NCI-H69 (cell line): ENCODE measurements around the gene EBLN2.
A peak's percentile ranks its signal among the peaks of the same experiment; 100 is the strongest.

Experiments
- DNase-seq: peaks from one replicate; lab custom pipeline; 2025; lab: John Stamatoyannopoulos, UW

The EBLN2 gene

GRCh38 chr3:73061416-73061815, at the start of gene EBLN2:
EBLN2 (plus strand) TSS chr3:73061659; CDS start chr3:73062082, 423 bp downstream.
- DNase-seq = no peak

DNA sequence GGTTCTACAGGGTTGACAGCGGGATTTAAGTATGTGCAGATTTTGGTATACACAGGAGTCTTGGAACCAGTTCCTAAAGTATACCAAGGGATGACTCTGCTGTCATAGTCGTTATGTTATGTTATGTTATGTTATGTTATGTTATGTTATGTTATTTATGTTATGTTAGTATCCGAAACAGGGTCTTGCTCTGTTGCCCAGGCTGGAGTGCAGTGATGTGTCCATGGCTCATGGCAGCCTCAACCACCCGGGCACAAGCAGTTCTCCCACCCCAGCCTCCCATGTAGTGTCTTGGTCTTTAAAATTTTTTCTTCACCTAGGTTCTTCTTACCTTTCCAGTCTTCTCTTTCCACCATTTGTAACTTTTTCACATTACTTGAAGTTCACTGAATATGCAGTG, 43.2 kb upstream of the EBLN2 start:
- no peak for DNase-seq

DNA sequence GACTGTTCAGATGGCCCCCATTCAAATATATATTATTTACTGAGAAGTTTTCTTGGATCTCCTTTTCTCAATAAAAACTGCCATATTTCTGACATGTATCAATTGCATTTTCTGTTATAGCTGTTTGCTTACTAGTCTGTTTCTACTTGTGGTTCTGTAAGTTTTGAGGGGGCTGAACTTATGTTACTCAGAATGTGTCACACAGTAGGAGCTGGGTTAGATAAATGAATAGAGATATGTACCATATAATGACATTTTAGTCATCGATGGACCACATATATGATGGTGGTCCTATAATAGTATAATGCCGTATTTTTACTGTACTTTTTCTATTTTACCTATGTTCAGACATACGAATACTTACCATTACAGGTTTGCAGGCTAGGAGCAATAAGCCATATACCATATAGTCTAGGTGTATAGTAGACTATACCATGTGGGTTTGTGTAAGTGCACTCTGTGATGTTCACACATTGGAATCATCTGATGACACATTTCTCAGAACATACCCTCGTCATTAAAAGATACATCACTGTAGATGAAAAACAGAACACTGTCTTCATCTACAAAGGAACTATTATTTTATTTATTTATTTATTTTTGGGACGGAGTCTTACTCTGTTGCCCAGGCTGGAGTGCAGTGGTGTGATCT, 42.5 kb upstream of the EBLN2 start:
- no peak for DNase-seq

DNA sequence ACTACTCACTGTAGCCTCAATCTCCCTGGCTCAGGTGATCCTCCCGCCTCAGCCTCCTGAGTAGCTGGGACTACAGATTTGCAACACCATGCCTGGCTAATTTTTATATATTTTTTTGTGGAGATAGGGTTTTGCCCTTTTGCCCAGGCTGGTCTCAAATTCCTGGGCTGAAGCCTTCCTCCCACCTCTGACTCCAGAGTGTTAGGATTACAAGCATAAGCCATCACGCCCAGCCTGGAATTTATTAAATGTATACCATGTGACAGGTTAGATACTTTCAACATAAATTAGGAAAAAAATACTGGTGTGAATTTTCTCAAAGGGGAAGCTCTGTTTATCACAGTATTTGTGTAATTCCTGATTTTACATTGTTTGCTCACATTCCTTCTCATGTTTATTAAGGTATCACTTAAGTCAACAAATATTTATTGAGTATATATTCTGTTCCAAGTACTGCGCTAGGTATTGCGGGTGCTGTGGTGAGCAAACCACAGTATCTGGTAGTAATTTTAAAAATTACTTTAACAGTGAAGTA, 40.1 kb upstream of the EBLN2 start:
- no peak for DNase-seq

GRCh38 chr3:73024836-73025235, 36.6 kb upstream of the EBLN2 start:
- DNase-seq = no peak

DNA sequence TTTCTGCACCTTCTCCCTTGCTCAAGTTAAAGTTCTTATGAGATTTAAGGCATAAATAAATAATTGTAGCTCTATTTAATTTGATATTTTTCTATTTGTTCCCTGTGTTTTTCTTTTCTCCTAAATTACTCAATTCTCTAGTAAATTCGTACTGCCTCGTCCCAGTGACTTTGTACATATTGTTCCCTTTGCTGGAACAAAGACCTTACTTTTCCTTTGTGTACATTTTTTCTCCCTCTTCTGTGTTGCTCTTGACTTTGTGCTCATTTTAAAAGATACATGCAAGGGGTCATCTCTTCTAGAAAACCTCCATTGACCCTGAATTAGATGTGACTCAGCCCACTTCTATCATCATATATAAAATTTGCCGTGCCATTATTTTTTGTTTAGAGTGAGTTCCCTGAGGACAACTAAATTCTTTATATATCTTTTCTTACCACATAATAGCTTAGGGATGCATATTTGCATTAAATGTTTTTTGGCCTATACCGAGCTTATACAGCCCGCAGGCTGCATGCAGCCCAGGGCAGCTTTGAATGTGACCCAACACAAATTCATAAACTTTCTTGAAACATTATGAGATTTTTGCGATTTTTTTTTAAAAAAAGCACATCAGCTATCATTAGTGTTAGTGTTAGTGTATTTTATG, 35.2 kb upstream of the EBLN2 start:
- peak; percentile 37 for DNase-seq

DNA sequence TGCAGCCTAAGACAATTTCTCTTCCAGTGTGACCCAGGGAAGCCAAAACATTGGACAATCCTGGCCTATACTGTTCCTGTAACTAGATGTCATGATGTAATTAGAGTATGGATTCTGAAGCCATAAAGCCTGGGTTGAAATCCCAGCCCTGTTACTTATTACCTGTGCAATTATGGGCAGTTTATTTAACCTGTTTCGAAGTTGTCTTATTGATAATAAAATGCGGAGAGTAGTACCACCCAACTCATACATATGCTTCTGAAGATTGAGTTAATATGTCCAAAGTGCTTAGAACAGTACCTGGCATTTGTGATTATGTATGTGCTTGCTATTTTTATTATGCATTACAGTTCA, 34.7 kb upstream of the EBLN2 start:
- no peak for DNase-seq

- no peak for DNase-seq
Observed at GRCh38 chr3:73028803-73029202, 32.7 kb upstream of the EBLN2 start.

DNA sequence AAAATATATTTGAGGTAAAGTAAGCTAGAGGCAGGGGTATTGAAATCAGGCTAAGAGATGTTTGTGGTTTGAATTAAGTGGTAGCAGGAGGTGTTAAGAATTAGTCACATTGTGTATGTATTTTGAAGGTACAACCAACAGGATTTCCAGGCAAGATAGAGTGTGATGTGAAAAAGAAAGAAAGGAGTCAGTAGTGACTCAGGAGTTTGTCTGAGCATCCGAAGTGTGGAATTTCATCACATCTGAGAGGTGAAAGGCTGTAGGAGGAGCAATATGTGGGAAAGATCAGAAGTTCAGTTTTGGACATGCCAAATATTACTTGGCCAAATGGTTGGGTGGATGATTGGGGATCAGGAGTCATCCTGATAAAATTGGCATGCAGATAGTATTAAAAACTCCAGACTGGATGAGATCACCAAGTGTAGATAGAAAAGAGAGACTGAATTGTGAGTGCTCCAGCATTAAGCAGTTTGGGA, 32.1 kb upstream of the EBLN2 start:
- no peak for DNase-seq

DNA sequence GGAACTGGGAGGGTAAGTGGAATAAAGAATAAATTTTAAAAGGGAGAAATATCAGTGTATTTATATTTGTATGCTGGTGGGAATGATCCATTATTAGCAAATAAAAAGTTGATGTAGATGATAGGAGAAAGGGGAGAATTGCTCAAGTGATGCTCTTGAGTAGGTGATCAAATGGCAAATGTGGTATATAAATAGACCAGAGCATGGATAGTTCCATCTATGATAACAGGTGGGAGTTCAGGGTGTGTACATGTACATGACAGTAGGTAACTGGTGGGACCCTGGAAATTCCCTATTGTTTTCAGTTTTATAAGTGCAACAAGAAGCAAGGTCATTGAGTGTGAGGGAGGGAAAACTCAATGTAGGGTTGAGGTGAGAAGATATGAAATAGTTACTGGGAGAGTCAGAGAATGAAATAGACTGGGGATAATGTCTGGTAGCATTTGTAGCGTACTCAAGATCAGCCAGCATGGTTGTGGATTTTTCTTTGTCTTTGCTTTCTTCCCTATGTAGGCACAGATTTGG, 31.3 kb upstream of the EBLN2 start:
- DNase-seq = no peak

DNA sequence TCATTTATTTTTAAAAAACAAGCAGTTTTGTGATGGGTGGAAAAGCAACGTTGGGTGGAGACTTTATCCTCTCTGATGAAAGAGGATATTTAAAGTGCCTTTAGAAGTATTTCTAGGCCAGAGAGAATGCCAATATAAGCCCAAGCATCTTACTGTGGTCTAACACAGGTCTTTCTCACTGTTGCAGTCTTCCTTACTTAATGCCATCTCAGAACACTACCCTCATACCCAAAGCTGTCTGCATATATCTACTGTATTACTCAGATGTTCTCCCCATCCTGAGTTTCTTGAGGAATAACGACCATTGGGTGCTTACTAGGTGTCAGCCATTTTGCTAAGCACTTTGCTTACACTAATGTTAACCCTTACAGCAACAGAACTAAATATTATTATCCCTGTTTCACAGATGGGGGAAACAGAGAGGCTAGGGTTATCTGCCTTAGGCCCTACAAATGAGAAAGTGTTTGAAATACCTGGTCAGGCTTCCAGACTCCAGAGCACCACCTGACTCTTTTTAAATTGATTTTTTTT, 29.8 kb upstream of the EBLN2 start:
- no peak for DNase-seq

GRCh38 chr3:73036694-73037591, 24.5 kb upstream of the EBLN2 start:
- peak; percentile 24 for DNase-seq

DNA sequence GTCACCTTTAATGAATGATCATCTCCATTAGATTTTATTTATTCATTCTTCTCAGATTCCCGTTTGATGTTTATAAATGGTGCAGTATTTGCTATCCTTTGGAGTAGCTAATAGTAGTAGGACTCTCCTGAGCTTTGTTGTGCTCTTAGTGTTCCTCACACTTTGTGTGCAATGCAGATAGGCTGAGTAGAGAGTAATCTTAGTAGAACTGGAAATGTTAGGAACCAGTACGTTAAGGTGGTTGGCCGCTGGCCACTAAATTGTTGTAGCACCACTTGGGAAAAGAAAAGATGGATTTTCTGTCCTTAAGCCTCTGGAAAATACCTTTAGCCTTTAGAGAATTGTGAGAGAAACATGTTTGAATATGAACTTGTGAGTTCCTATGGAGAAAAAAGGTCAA, 19.9 kb upstream of the EBLN2 start:
- peak; percentile 15 for DNase-seq

GRCh38 chr3:73043414-73043813, 18.0 kb upstream of the EBLN2 start:
- no peak for DNase-seq

DNA sequence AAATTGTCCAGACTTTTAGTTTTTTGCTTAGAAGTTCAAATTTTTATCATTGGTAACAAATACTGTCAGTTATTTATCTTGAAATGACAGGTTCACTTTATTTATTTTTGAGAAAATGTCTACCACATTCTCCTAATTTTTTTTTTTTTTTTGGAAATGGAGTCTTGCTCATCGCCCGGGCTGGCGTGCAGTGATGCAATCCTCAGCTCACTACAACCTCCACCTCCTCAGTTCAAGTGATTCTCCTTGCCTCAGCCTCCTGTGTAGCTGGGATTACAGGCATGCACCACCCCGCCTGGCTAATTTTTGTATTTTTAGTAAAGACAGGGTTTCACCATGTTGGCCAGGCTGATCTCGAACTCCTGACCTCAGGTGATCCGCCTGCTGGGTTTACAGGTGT, 16.1 kb upstream of the EBLN2 start:
- DNase-seq = no peak

- peak; percentile 67 for DNase-seq
Observed at GRCh38 chr3:73046195-73046594, 15.3 kb upstream of the EBLN2 start.

- DNase-seq = no peak
Observed at GRCh38 chr3:73049319-73049718, 12.1 kb upstream of the EBLN2 start.

DNA sequence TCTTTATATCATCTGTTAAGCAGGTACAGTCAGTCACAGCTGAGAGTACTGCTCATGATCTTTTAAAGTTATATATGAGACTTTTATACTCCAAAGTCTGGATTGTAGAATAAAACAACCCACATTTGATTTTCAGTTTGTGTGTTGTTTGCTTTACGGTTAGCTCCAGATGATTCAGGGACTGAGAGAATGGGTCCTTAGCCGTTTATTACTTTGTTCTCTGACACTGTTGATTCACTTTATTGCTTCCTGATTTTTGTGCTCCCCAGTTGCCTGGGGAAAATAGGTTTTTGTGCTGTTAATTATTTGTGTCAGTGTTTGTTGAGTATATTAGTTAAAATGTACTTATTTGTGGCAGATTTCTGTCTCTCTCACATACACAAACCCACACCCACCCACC, 8.6 kb upstream of the EBLN2 start:
- peak; percentile 37 for DNase-seq

- DNase-seq = no peak
Observed at GRCh38 chr3:73055583-73055982, 5.9 kb upstream of the EBLN2 start.

DNA sequence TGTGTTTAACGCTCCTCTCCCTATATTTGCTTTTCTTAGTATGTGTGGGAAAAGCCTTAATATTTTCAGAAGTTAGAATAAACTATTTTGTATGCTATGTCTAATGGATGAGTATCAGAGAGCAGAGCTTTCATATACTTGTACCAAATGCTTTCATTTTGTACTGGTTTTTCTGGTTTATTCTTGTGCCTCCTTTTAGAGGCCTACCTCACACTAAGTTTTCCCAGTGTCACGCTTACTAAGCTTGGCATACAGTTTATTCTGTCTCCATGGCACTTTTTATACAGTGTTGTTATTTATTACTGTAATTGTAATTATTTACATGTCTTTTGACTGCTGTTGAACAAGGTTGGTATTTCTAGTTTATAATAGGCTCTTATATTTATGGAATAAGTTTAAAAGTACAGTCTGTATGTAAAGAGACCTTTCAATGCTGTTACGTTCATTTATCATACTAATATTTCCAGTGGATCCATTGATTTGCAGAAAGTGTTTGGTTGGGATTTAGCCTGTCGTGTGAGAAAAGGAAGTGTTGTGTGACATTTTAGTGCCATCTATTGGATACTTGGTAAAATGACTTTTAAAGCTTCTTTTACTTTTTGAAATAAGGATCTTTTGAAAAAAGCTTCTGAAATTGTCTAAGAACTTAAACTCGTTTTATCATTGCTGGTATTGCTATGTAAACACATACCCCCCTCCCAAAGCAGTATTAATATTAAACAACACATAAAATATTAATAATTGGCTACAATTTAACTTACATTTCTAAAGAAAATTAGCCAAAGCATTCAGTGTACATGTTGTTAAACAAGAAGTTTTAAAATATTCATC, 5.2 kb upstream of the EBLN2 start:
- DNase-seq = peak; percentile 63

DNA sequence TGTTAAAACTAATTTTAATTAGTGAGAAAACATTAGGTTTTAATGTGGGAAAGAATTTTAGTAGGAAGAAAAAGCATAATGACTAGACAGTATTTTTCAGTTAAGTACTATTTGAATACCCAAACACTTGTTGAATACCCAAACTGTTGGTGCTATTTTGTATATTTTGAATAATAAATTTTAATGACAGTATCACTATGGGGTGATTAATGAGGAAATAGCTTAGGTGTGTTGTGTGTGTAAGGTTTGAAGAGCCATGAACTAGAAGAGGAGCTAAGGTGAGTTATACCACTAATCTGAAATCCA, 4.7 kb upstream of the EBLN2 start:
- DNase-seq = no peak
